ENCODE measurements around the gene LANCL1.

- TF ChIP-seq POLR2AphosphoS5 (IDR thresholded peaks at IDR 0.05) (no peak), CTCF (IDR thresholded peaks at IDR 0.05; ENCODE audit: poor library complexity, severe bottlenecking) (no peak), TAF1 (IDR thresholded peaks at IDR 0.05; ENCODE audit: low read depth) (no peak), EZH2 (IDR thresholded peaks at IDR 0.05; ENCODE audit: borderline replicate concordance, insufficient read depth, low read length, poor library complexity, severe bottlenecking) (no peak), SMC3 (conservative IDR thresholded peaks at IDR 0.05; ENCODE audit: poor library complexity) (no peak), REST (IDR thresholded peaks at IDR 0.05; ENCODE audit: borderline replicate concordance) (no peak), EP300 (conservative IDR thresholded peaks at IDR 0.05; ENCODE audit: poor library complexity, severe bottlenecking) (no peak)
Observed at GRCh38 chr2:210519594-210519993, 43.0 kb upstream of the LANCL1 start.
